ENCODE results near the gene PGGHG.
"Not testable (repeated sequence)": the region's sequence is repeated elsewhere in the genome, so short reads cannot be mapped to it uniquely, and the experiment has no call there.

PGGHG gene

DNA sequence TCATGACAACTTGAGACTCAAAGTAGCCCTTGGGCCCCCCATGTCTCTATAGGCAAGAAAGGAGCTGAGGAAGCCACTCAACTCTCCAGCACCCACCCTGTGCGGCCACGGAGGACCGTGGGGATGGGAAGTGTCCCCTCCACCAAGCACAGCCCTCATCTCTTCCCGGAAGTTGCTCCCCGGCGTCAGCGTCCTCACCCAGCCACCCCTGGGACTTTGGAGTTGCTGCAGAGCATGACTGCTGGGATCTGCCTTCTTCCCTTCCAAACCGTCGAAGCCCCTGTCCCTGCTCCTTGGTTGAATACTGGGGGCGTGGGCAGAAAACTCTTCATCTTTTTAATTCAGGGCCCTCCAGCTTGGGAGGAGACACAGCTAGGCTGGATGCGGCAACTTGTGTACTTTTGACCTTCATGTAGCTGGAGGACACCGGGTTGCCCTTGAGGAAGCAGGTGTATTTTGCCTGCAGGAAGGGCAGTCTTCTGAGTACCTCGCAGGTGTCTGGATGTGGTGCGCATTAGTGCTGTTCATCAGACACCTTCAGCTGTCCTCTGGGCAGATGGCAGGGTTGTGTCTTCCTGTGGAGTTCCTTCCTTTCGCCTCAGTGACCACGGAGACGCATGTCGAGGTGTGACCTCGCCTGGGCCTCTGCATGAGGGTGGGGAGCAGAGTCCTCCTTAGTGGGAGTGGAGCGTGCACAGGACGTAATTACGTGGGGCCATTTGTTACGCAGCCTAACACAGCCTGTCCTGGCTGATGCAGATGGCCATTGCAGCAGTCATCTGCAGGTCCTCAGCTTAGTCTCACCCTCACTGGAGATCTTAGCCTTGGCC is 43.9 kb downstream of the PGGHG start:
- DNase-seq = no peak

DNA sequence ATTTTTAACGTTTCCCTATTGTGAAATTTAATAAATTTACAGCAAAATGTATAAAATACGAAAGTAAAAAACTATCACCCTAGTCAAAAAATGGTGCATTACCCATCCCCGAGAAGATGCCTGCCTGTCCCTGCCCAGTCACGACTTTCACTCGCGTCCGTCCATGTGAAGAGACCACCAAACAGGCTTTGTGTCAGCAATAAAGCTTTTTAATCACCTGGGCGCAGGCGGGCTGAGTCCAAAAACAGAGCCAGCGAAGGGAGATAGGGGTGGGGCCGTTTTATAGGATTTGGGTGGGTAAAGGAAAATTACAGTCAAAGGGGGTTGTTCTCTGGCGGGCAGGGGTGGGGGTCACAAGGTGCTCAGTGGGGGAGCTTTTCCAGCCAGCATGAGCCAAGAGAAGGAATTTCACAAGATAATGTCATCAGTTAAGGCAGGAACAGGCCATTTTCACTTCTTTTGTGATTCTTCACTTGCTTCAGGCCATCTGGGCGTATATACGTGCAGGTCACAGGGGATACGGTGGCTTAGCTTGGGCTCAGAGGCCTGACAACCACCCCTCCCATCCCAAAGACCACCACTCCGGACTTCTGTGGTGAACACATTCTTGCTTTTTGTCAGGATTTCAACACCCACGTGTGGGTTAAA is 44.8 kb downstream of the PGGHG start:
- not testable (repeated sequence) for DNase-seq

DNA sequence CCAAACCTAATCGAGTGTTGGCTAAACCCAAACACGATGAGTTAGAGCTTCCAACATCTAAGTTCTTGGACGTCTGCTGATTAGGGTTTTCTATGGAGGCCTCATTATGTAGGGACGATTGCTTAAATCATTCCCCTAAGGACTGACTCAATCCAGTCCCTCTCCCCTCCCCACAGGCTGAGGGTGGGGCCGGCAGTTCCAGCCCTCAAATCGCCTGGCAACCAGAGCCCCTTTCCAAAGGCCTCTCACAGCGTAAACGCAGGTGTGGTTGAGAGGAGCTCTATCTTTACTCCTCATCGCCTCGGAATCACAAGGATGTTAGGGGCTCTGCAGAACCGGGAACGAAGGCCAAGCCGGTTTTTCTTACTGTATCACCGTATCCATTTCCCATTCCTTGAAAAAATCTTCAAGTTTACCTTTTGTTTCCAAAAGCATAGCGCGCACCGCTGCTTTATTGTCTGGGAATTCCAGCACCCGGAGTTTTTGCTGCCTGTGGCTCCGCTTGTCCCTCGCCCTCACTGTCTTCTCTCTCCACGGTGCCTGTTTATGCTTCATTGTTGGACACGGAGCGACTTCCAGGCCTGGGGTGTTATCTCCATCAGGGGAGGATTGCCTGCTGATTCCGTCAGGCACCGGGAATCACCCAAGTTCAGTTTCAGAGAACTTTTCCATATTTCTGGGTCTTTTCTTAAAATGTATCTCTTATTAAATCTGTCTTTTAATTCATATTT is 45.5 kb downstream of the PGGHG start:
- DNase-seq = no peak

DNA sequence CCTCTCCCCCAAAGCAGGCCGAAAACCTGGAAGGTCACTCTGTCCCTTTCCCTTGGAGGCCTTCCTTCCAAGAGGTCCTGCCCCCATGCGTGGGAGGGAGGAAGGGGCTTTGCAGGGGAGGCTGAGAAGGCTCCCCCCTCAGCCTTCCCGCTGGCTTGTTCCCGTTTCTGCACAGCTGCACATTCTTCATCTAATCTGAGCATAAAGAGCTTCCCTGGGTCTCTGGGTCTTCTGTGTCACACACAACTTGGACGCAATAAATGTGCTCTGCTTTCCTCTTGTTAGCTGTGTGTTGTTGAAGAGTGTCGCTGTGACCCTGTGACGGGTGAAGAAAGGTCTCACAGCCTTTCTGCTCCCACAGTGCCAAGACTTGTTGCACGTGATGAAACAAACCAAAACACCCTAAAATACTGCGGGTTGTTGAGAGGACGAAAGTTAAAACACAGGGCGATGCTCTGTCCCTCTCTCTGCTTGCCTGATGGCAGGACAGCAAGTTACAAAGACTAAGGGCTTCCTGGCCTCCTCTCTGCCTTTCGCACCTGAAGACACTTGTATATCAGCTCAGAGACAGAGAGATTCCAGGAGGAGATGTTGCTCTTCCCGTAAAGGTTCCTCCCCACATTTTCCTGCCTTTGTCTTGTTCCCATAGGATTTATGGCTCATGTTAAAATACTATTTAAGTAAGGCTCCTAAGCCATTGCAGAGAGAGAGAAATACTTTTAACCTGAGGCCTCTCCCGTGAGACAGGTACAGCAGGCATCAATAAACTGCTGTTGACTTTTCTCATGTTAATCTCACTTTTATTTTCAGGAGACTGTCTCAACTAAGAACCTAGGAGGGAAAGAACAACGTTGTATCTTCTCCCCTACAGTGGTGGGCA is 47.1 kb downstream of the PGGHG start:
- no peak for DNase-seq

DNA sequence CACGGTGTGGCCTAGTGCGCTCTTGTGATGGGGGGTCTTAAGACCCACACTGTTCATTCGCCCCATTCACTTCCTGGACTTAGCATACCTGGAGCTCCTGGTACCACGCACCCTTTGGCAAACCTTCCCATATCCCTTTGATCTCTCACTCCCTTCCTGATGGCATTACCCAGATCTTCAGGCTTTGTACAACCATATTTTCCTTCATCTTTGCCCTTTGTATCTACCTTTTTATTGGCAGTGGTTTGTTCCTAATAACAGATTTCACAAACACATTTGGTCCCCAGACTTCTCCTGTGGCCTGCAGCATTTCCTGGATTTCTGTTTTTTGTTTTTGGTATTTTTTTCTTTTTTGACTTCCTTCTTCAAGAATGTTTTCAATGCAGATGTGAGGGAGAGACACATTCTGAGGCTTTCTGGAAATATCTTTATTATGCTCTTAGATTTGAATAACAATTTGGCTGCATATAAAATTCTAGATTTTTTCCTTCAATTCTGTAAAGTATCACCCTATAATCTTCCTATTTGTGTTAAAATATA is 47.8 kb downstream of the PGGHG start:
- DNase-seq = no peak

DNA sequence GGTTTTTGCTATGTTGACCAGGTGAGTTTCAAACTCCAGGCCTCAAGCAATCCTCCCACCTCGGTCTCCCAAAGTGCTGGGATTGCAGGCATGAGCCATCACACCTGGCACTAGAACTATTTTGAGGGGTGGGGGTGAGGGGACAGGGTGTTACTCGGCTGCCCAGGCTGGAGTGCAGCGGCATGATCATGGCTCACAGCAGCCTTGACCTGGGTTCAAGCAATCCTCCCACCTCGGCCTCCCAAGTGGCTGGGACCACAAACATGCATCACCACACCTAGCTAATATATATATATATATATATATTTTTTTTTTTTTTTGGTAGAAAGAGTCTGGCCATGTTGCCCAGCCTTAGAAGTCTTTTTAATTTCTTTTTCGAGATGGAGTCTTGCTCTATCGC is 48.8 kb downstream of the PGGHG start:
- DNase-seq = no peak

DNA sequence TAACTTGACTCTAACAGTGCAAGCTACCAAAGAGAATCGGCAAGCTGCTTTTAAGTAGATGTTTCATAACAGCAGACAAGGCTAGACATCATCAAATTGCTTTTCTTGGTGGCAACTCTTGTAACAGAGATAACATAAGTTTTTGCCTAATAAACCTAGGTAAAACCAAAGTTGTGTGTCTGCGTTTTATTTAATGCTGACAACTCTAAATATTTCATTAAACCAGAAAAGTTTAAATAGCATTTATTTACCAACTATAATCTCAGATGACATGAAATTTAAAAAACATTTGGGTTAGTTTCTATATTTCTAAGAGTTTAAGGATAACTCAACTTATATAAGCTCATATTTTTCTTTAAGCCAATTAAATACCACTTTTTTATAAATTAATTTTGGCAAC is 51.0 kb downstream of the PGGHG start:
- no peak for DNase-seq

DNA sequence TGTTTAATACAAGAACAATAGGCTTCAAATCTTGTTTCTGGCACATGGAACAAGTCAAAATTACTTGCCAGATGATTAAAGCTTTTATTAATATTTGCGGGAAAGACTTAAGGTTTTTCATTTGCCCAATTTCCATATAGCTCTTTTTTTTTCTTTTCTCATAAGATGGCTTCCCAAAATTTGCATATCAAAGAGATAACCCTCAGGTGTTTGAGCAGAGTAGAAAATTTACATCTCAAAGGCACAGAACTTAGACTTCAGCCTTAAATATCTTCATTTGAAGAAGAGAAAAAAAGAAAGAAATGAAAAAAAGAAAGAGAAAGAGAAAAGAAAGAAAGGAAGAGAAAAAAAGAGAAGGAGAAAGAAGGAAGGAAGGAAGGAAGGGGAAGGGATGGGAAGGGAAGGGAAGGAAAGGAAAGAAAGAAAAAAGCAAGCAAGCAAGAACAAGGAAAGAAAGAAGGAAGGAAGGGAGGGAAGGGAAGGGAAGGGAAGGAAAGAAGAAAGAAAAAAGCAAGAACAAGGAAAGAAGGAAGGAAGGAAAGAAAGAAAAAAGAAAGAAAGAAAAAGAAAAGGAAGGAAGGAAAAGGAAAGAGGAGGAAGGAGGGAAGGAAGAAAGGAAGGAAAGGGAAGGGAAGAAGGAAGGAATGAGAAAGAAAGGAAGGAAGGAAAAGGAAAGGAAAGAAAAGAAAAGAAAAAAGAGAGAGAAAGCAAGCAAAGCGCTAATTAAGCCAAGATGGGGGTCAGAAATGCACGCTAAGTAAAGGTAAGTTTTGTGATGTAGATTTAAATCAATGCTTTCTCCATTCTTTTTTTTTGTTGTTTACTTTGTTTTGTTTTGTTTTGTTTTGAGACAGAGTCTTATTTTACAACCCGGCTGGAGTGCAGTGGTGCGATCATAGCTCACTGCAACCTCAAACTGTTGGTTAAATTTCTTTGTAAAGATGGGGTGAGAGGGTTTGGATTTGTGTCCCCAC is 51.9 kb downstream of the PGGHG start:
- DNase-seq = no peak

DNA sequence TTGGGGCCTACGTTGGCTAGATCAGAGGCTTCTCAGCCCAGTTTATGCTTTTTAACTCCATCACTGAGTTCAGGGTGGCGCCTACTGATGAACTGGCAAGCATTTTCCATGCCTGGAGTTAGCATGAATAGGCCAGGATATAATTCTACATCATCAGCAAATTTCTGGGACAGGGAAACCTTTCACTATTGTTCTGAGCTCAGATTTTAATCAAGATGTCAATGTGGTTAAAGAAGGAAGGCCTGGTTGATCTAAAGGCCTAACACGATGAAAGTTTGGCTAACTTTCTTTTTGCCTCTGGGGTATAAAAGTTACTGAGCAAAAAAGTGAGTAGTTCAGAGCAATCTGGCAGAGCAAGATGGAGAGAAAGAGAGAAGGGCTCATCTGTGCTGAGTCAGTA is 53.4 kb downstream of the PGGHG start:
- DNase-seq = no peak

DNA sequence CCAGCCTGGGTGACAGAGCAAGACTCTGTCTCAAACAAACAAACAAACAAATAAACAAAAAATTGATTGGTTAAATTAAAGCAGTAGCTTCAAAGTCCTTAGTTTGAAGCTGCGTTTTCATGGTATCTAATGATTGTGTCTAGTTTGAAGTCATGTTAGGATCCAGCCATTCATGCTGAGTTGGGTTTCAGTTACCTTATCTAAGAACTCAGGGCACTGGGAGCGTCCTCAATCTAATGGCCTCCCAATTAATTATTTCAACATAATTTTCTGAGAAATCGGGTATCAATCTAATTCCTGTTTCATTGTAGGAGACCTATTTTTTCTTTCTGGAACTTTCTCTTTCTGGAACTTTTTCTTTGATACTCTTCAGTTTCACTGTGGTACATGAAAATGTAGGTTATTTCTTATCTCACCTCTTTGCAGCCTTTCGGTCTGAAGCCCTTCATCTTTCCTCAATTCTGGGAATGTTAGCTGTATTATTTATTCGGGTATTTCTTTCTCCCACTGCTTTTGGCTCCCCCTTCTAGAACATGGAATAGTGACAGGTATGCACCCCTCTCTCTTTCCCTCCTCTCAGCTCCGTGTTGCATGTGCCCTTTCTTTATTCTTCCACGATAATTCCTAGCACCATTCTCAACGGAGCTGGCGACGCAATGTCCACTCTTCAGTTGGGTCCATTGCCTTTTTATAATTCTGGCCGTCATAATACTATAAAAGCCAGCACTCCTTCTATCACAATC is 56.1 kb downstream of the PGGHG start:
- no peak for DNase-seq

Measured in stimulated activated naive CD4-positive, alpha-beta T cell treated with Interleukin-2 at 50 U/mL for 16 hours (primary cell).